ENCODE data around the gene SYPL1. TPM values are rescaled to one million over a fixed set of nuclear protein-coding genes. Genes with fewer than 3 reads are reported as not detected.

The SYPL1 gene
- total RNA-seq, 1 donor, result 36.9 TPM

- peaks cover 63% of the 10 kb centered on the region for H3K79me2 ChIP-seq (ENCODE audit: insufficient read depth, low read length)
- H3K27ac ChIP-seq (ENCODE audit: low read depth, low read length), result no peak overlapping the region
- no peak overlapping the region for H3K4me2 ChIP-seq (ENCODE audit: insufficient read depth, low read length)
- no peaks in the 10 kb centered on the region for H3K9me3 ChIP-seq (ENCODE audit: low read depth, low read length)
- H2AFZ ChIP-seq (ENCODE audit: low read length), result no peak overlapping the region
- TF ChIP-seq, protein P1, sequence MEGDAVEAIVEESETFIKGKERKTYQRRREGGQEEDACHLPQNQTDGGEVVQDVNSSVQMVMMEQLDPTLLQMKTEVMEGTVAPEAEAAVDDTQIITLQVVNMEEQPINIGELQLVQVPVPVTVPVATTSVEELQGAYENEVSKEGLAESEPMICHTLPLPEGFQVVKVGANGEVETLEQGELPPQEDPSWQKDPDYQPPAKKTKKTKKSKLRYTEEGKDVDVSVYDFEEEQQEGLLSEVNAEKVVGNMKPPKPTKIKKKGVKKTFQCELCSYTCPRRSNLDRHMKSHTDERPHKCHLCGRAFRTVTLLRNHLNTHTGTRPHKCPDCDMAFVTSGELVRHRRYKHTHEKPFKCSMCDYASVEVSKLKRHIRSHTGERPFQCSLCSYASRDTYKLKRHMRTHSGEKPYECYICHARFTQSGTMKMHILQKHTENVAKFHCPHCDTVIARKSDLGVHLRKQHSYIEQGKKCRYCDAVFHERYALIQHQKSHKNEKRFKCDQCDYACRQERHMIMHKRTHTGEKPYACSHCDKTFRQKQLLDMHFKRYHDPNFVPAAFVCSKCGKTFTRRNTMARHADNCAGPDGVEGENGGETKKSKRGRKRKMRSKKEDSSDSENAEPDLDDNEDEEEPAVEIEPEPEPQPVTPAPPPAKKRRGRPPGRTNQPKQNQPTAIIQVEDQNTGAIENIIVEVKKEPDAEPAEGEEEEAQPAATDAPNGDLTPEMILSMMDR (IDR thresholded peaks at IDR 0.05; ENCODE audit: extremely low read depth, low read depth, low read length), result no peak
- H3K4me3 ChIP-seq (ENCODE audit: insufficient read depth, low read length), result no peak overlapping the region
- H3K36me3 ChIP-seq (ENCODE audit: insufficient read depth, low read length), result peaks cover 13% of the 10 kb centered on the region
- no peak for DNase-seq (ENCODE audit: insufficient read length, low spot score, missing footprints)
- no peaks in the 10 kb centered on the region for H3K27me3 ChIP-seq (ENCODE audit: insufficient read depth, low read length)
- peaks cover 30% of the 10 kb centered on the region for H4K20me1 ChIP-seq (ENCODE audit: insufficient read depth, low read length)
- H3K4me1 ChIP-seq (ENCODE audit: insufficient read depth, low read length), result peaks cover 6% of the 10 kb centered on the region
Observed at GRCh38 chr7:106099539-106099938, 12.6 kb downstream of the SYPL1 start.

DNA sequence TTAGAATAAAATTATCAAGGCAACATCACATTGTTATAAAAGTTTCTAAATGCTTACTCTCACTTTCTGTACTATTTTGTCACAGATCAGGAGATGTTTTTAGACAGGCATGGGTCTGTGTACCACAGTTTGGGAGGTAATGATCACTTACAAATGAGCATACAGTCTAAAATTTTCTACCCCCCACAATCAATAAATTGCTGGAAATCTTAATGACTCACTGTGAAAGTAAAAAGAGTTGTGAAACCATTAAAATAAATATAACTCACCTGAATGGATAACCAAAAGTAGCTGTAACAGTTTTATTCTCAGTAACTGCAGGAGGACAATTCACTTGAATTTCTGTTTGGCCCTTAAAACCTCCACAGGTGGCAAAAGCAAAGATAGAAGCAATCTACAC is 13.2 kb downstream of the SYPL1 start:
- Histone ChIP-seq H3K4me3 (ENCODE audit: insufficient read depth, low read length) (no peak overlapping the region), H3K27ac (ENCODE audit: low read depth, low read length) (no peak overlapping the region), H3K4me1 (ENCODE audit: insufficient read depth, low read length) (peaks cover 6% of the 10 kb centered on the region), H3K27me3 (ENCODE audit: insufficient read depth, low read length) (no peaks in the 10 kb centered on the region), H2AFZ (ENCODE audit: low read length) (no peak overlapping the region), H3K4me2 (ENCODE audit: insufficient read depth, low read length) (no peak overlapping the region), H3K79me2 (ENCODE audit: insufficient read depth, low read length) (peaks cover 59% of the 10 kb centered on the region), H3K9me3 (ENCODE audit: low read depth, low read length) (no peaks in the 10 kb centered on the region), H3K36me3 (ENCODE audit: insufficient read depth, low read length) (peaks cover 13% of the 10 kb centered on the region), H4K20me1 (ENCODE audit: insufficient read depth, low read length) (peaks cover 26% of the 10 kb centered on the region)
- DNase-seq (ENCODE audit: insufficient read length, low spot score, missing footprints), result no peak
- TF ChIP-seq, protein P1 (IDR thresholded peaks at IDR 0.05; ENCODE audit: extremely low read depth, low read depth, low read length), result no peak

- H3K79me2 ChIP-seq (ENCODE audit: insufficient read depth, low read length), result peaks cover 26% of the 10 kb centered on the region
Observed at GRCh38 chr7:106095634-106096033, 16.5 kb downstream of the SYPL1 start.

DNA sequence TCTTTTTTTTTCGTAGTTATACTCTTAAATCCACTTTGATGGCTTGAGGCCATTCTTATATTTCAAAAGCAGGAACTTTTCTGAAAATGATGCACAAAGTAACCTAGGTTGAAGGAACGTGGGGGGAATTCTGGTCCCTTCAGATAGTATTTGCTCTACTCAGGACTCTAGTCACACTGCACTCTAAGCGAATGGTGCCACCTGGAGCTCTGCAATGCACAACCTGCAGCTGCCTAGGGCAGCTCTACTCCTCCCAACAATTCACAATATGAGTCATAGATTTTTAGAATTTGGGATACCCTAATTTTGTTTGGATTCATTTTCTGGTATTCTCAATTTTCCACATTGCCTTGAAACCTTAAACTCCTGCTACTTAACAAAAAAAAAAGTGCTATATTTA is 17.3 kb downstream of the SYPL1 start:
- Histone ChIP-seq H4K20me1 (ENCODE audit: insufficient read depth, low read length) (peaks cover 10% of the 10 kb centered on the region), H3K4me2 (ENCODE audit: insufficient read depth, low read length) (no peak overlapping the region), H3K4me1 (ENCODE audit: insufficient read depth, low read length) (no peaks in the 10 kb centered on the region), H3K27me3 (ENCODE audit: insufficient read depth, low read length) (no peaks in the 10 kb centered on the region), H3K79me2 (ENCODE audit: insufficient read depth, low read length) (peaks cover 17% of the 10 kb centered on the region), H2AFZ (ENCODE audit: low read length) (no peak overlapping the region), H3K27ac (ENCODE audit: low read depth, low read length) (no peak overlapping the region), H3K4me3 (ENCODE audit: insufficient read depth, low read length) (no peak overlapping the region), H3K36me3 (ENCODE audit: insufficient read depth, low read length) (peaks cover 30% of the 10 kb centered on the region), H3K9me3 (ENCODE audit: low read depth, low read length) (no peaks in the 10 kb centered on the region)
- DNase-seq (ENCODE audit: insufficient read length, low spot score, missing footprints), result no peak
- TF ChIP-seq, protein P1 (IDR thresholded peaks at IDR 0.05; ENCODE audit: extremely low read depth, low read depth, low read length), result no peak

More at GRCh38 chr7:106095634-106096033, 16.5 kb downstream of the SYPL1 start:
- Histone ChIP-seq H2AFZ (ENCODE audit: low read length) (no peak overlapping the region), H3K36me3 (ENCODE audit: insufficient read depth, low read length) (peaks cover 30% of the 10 kb centered on the region), H3K27ac (ENCODE audit: low read depth, low read length) (no peak overlapping the region), H3K9me3 (ENCODE audit: low read depth, low read length) (no peaks in the 10 kb centered on the region), H3K4me3 (ENCODE audit: insufficient read depth, low read length) (no peak overlapping the region), H4K20me1 (ENCODE audit: insufficient read depth, low read length) (peaks cover 10% of the 10 kb centered on the region), H3K4me1 (ENCODE audit: insufficient read depth, low read length) (no peaks in the 10 kb centered on the region), H3K27me3 (ENCODE audit: insufficient read depth, low read length) (no peaks in the 10 kb centered on the region), H3K4me2 (ENCODE audit: insufficient read depth, low read length) (no peak overlapping the region)
- DNase-seq (ENCODE audit: insufficient read length, low spot score, missing footprints), result no peak
- TF ChIP-seq, protein P1 (IDR thresholded peaks at IDR 0.05; ENCODE audit: extremely low read depth, low read depth, low read length), result no peak
